ENCODE measurements around the gene CPNE5.

Gene CPNE5

DNA sequence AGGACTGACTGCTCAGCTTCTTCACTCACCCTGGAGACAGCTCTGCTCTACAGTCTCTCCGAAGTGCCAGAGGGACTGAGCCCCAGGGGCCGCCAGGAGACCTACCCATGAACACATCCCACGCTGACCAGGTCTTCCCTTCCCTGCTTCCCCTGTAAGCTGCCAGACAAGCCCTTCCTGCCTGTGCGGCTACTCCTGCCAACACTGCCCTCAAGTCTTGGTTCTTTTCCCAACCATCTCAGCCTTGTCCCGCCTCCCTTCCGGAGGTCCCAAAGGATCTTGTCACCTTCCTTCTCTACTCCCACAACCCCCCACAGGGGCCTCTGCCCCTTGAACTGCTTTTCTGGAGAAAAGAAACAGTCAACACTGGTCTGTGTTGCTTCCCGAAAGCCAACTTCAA, 15.0 kb downstream of the CPNE5 start:
- Histone ChIP-seq H2AFZ (ENCODE audit: low read length) (no peak overlapping the region), H3K9me3 (ENCODE audit: insufficient read depth, low read depth, low read length) (no peaks in the 10 kb centered on the region), H3K9me2 (replicated peaks; ENCODE audit: low read depth, low read length) (no peaks in the 10 kb centered on the region), H3K4me1 (ENCODE audit: insufficient read depth, low read length, poor library complexity, severe bottlenecking) (no peaks in the 10 kb centered on the region), H3K4me2 (ENCODE audit: low read depth, low read length, poor library complexity, severe bottlenecking) (no peak overlapping the region), H3K4me3 (ENCODE audit: low read length, poor library complexity, severe bottlenecking) (no peak overlapping the region), H3K79me2 (ENCODE audit: insufficient read depth, low read length) (no peaks in the 10 kb centered on the region), H3K27me3 (ENCODE audit: insufficient read depth, low read length, poor library complexity, severe bottlenecking) (no peaks in the 10 kb centered on the region), H3K36me3 (ENCODE audit: insufficient read depth, low read length) (no peaks in the 10 kb centered on the region), H3F3A (ENCODE audit: low read depth) (no peaks in the 10 kb centered on the region), H3K9ac (ENCODE audit: low read depth, low read length, poor library complexity, severe bottlenecking) (no peak overlapping the region), H4K20me1 (ENCODE audit: insufficient read depth, low read length, poor library complexity, severe bottlenecking) (no peaks in the 10 kb centered on the region)
- TF ChIP-seq EZH2phosphoT487 (IDR thresholded peaks at IDR 0.05; ENCODE audit: borderline replicate concordance): no peak
- no peak for TF ChIP-seq CTCF (conservative IDR thresholded peaks at IDR 0.05; ENCODE audit: low read length)

DNA sequence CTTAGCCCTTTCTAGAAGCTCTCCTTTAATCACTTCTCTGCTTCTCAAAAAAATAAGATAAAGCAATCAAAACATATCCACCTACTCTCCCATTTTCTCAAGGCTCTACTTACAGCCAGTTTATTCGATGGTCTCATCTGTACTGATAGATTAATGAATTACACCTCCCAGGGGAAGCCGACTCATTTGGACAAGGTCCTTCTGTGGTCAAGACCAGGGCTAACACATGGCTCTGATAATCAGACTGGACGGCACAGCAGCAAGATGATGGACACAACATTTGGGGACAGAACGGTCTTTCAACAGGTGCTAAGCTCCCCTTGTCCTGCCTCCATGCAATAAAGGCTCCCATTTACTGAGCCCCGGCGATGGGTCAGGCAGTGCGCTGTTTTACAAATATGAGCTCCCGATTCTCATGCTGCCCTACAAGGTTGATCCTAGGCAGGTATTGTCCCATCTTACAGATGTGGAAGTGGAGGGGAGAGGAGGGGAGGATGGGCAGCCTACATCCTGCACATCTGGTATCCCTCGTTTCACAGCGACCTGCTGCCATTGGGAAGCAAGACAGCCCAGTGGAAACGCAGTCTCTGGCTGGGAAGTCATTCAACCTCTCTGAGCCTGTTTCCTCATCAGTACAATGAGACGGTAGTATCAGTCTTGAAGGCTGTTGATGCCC, 15.7 kb downstream of the CPNE5 start:
- H3K9ac ChIP-seq (ENCODE audit: low read depth, low read length, poor library complexity, severe bottlenecking): no peak overlapping the region

DNA sequence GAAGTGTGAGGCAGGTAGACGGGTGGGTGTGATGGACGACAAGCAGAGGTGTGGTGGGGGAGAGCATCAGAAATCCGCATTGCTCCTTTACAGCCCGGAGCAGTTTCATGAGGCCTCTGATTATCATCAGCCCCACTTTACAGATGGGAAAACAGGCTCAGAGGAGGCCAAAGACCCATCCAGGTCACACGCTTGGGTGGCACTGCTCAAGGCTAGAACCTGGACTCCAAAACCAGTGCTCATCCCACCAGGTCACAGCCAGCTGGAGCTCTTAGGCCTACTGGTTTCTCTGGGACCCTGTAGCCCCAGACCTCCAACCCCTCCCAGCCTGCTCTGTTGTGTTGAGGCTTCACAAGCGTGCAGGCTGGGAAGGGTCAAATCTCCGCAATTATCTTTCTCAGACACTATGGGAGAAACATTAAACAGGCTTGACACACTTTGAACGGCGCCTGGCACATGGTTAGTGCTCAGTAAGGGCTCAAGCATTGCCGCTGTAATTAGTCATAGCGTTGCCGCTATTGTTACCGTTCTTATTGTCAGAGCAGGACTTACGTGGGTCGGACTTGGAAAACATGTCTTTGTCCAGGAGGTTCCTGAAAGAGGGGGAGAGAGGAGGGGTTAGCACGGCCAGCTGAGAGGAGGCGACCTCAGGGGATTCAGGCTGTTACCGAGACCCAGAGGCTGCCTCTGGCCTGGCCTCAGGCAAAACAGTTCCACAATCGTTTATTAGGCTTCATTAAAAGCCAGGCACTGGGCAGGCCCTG, 16.6 kb downstream of the CPNE5 start:
- H2AFZ ChIP-seq (ENCODE audit: low read length): no peak overlapping the region
- TF ChIP-seq CTCF (conservative IDR thresholded peaks at IDR 0.05; ENCODE audit: low read length) (no peak), EZH2phosphoT487 (IDR thresholded peaks at IDR 0.05; ENCODE audit: borderline replicate concordance) (no peak)
- H4K20me1 ChIP-seq (ENCODE audit: insufficient read depth, low read length, poor library complexity, severe bottlenecking): no peaks in the 10 kb centered on the region
- no peaks in the 10 kb centered on the region for H3F3A ChIP-seq (ENCODE audit: low read depth)
- H3K9me3 ChIP-seq (ENCODE audit: insufficient read depth, low read depth, low read length): no peaks in the 10 kb centered on the region
- no peaks in the 10 kb centered on the region for H3K79me2 ChIP-seq (ENCODE audit: insufficient read depth, low read length)
- H3K4me3 ChIP-seq (ENCODE audit: low read length, poor library complexity, severe bottlenecking): no peak overlapping the region
- H3K4me2 ChIP-seq (ENCODE audit: low read depth, low read length, poor library complexity, severe bottlenecking): no peak overlapping the region
- no peak overlapping the region for H3K9ac ChIP-seq (ENCODE audit: low read depth, low read length, poor library complexity, severe bottlenecking)
- no peaks in the 10 kb centered on the region for H3K9me2 ChIP-seq (replicated peaks; ENCODE audit: low read depth, low read length)
- H3K4me1 ChIP-seq (ENCODE audit: insufficient read depth, low read length, poor library complexity, severe bottlenecking): no peaks in the 10 kb centered on the region
- no peaks in the 10 kb centered on the region for H3K36me3 ChIP-seq (ENCODE audit: insufficient read depth, low read length)
- no peaks in the 10 kb centered on the region for H3K27me3 ChIP-seq (ENCODE audit: insufficient read depth, low read length, poor library complexity, severe bottlenecking)

More for the DNA sequence above, 15.7 kb downstream of the CPNE5 start:
- no peak overlapping the region for H2AFZ ChIP-seq (ENCODE audit: low read length)
- no peaks in the 10 kb centered on the region for H4K20me1 ChIP-seq (ENCODE audit: insufficient read depth, low read length, poor library complexity, severe bottlenecking)
- H3K9me3 ChIP-seq (ENCODE audit: insufficient read depth, low read depth, low read length): no peaks in the 10 kb centered on the region
- H3K4me3 ChIP-seq (ENCODE audit: low read length, poor library complexity, severe bottlenecking): no peak overlapping the region
- TF ChIP-seq EZH2phosphoT487 (IDR thresholded peaks at IDR 0.05; ENCODE audit: borderline replicate concordance) (no peak), CTCF (conservative IDR thresholded peaks at IDR 0.05; ENCODE audit: low read length) (no peak)
- H3K79me2 ChIP-seq (ENCODE audit: insufficient read depth, low read length): no peaks in the 10 kb centered on the region
- no peaks in the 10 kb centered on the region for H3F3A ChIP-seq (ENCODE audit: low read depth)
- H3K4me2 ChIP-seq (ENCODE audit: low read depth, low read length, poor library complexity, severe bottlenecking): no peak overlapping the region
- H3K36me3 ChIP-seq (ENCODE audit: insufficient read depth, low read length): no peaks in the 10 kb centered on the region
- no peaks in the 10 kb centered on the region for H3K27me3 ChIP-seq (ENCODE audit: insufficient read depth, low read length, poor library complexity, severe bottlenecking)
- no peaks in the 10 kb centered on the region for H3K9me2 ChIP-seq (replicated peaks; ENCODE audit: low read depth, low read length)
- H3K4me1 ChIP-seq (ENCODE audit: insufficient read depth, low read length, poor library complexity, severe bottlenecking): no peaks in the 10 kb centered on the region

All from Loucy (cell line).